Activated CD8-positive, alpha-beta memory T cell treated with anti-CD3 and anti-CD28 coated beads, Interleukin-2, amount 50 U/mL, for 24 hours (primary cell): ENCODE results near the gene CMTM8.

Experiments used
- DNase-seq: peaks from one replicate; pipeline ENCODE4 v3.0.0-alpha.2; 2020; ENCODE audit errors: extremely low read depth

CMTM8 gene

GRCh38 chr3:32229565-32229964, 8.9 kb upstream of the CMTM8 start:
- no peak for DNase-seq

- no peak for DNase-seq
These were observed 2.1 kb upstream of the CMTM8 start for GRCh38 chr3:32236377-32236776.

- no peak for DNase-seq
These were observed 619 bp upstream of the CMTM8 start for GRCh38 chr3:32237670-32238452.

GRCh38 chr3:32239307-32240158, 1.1 kb downstream of the CMTM8 start:
- DNase-seq: no peak

GRCh38 chr3:32240159-32240545, 1.7 kb downstream of the CMTM8 start:
- no peak for DNase-seq

GRCh38 chr3:32241100-32241499, 2.6 kb downstream of the CMTM8 start:
- no peak for DNase-seq

- no peak for DNase-seq
These were observed 5.0 kb downstream of the CMTM8 start for GRCh38 chr3:32243519-32243918.

- no peak for DNase-seq
These were observed 6.7 kb downstream of the CMTM8 start for GRCh38 chr3:32245200-32245599.

GRCh38 chr3:32246079-32246675, 7.7 kb downstream of the CMTM8 start:
- DNase-seq: no peak

GRCh38 chr3:32249184-32249782, 10.8 kb downstream of the CMTM8 start:
- DNase-seq: no peak

GRCh38 chr3:32254268-32254667, 15.8 kb downstream of the CMTM8 start:
- no peak for DNase-seq

- DNase-seq: no peak
These were observed 16.9 kb downstream of the CMTM8 start for GRCh38 chr3:32255345-32255744.

- no peak for DNase-seq
These were observed 17.7 kb downstream of the CMTM8 start for GRCh38 chr3:32256206-32256605.

GRCh38 chr3:32257042-32257441, 18.6 kb downstream of the CMTM8 start:
- DNase-seq: no peak

- no peak for DNase-seq
These were observed 19.4 kb downstream of the CMTM8 start for GRCh38 chr3:32257641-32258438.

- no peak for DNase-seq
These were observed 20.4 kb downstream of the CMTM8 start for GRCh38 chr3:32258869-32259268.

- no peak for DNase-seq
These were observed 23.1 kb downstream of the CMTM8 start for GRCh38 chr3:32261545-32261944.

GRCh38 chr3:32262201-32262600, 23.7 kb downstream of the CMTM8 start:
- DNase-seq: no peak

GRCh38 chr3:32274306-32274705, 35.8 kb downstream of the CMTM8 start:
- DNase-seq: no peak

- no peak for DNase-seq
These were observed 37.0 kb downstream of the CMTM8 start for GRCh38 chr3:32275506-32275905.

GRCh38 chr3:32276279-32276841, 37.9 kb downstream of the CMTM8 start:
- DNase-seq: no peak
